AG10803 (cell line): ENCODE results near the gene ALG10.
"Not testable (repeated sequence)": the region's sequence is repeated elsewhere in the genome, so short reads cannot be mapped to it uniquely, and the experiment has no call there.

Experiments used
- DNase-seq: peaks from one replicate; pipeline ENCODE4 v3.0.0; 2010; ENCODE audit warnings: low read depth
- H3K4me3 ChIP-seq: 2 replicates; pipeline ENCODE4 v1.5.1; 2011; ENCODE audit warnings: mild to moderate bottlenecking, low read length, control low read depth
- CTCF ChIP-seq: conservative IDR thresholded peaks from 2 replicates; pipeline ENCODE4 v1.5.1; 2011; ENCODE audit warnings: mild to moderate bottlenecking, low read length, control low read depth, inconsistent platforms

Gene ALG10

GRCh38 chr12:34016361-34016760, 5.9 kb upstream of the ALG10 start:
- no peak for DNase-seq
- TF ChIP-seq CTCF, result no peak
- H3K4me3 ChIP-seq, result no peak overlapping the region

DNA sequence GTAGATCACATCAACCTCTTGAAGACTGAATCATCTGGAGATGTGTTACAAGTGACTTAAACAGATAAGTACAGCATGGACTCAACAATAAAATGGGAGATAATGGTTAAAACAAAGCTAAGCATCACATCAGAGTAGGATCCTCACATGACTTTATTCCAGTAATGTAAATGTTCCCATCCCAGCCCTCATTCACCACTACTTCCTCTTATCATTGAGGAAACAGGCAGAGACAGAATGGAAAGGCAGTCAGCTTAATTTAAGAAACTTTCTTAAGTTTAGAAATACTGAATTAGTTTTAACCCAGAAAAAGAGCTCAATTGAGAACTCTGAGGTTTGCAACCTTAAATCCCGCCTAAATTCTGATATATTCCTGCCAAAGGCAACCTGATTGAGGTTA, 1.2 kb upstream of the ALG10 start:
- no peak for DNase-seq
- TF ChIP-seq CTCF, result no peak
- no peak overlapping the region for H3K4me3 ChIP-seq

DNA sequence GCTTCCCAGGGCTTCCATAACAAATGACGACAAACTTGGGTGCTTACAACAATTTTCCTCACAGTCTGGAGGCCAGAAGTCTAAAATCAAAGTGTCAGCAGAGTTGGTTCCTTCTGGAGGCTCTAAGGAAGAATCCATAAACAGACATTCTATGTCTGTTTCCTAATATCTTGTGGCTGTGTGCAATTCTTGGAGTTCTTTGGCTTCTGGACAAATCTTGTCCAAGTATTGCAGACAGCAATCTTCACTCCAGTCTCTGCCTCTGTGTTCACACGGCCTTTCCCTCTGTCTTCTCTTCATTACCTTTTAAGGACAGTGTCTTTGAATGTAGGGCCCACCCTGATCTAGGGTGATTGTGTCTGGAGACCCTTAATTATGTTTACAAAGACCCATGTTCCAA, 5.4 kb downstream of the ALG10 start:
- DNase-seq, result peak; percentile 70
- H3K4me3 ChIP-seq, result not testable (repeated sequence)

- DNase-seq, result no peak
- TF ChIP-seq CTCF, result no peak
- H3K4me3 ChIP-seq, result no peak overlapping the region
These were observed 8.3 kb downstream of the ALG10 start for GRCh38 chr12:34030591-34030990.

DNA sequence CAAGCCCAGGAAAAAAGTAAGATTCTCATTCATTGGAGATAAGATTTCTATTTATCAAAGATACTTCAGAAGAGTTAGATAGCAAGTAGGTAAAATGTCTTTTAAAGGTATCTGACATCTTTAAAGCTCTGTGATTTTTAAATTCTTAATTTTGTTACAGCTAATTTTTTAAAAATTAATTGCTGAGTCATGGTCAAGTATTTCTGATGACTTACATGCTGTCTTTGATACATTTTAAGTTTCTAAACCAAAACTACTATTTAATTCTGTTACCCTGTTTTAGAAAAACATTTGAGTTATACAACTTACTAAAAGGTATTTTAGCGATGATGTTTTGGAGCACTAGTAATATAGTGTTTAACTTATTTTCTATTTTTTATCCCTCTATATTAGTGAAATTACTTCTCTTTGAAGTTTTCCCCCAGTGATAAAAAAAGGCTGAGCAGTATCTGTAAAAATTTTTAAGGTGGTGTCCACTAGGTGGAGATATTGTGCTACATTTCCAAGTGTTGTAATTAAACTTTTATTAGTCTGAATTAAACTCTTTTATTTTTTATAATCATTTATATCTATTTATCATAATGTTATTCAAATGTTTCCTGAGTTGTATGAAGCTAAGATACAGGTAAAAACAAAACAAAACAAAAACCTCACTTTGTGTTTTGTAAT, 11.5 kb downstream of the ALG10 start:
- TF ChIP-seq CTCF, result peak; percentile 59
- no peak overlapping the region for H3K4me3 ChIP-seq
- peak; percentile 27 for DNase-seq

DNA sequence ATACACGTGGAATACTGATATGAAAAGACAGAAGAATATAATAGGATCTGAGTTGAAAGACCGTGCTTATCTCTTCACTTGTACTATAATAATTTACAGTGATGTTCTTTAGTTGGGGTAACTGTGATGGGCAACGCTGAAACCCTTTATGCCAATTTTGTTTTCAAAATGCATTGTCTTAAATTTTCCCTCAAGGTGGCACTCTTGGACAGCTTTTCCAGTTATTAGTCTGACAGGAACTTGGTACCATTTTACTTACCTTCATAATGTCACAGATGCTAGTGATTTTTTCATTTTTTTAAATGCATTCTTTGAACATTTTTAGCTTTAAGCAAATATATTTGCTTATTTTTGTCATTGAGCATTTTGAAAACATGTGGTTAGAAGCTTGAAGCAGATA, 16.1 kb downstream of the ALG10 start:
- TF ChIP-seq CTCF, result peak; percentile 22; the same call in 1 of the 2 replicates
- H3K4me3 ChIP-seq, DNase-seq: not testable (repeated sequence)

GRCh38 chr12:34046570-34046969, 24.3 kb downstream of the ALG10 start:
- DNase-seq, result no peak
- H3K4me3 ChIP-seq, result no peak overlapping the region
- no peak for TF ChIP-seq CTCF

DNA sequence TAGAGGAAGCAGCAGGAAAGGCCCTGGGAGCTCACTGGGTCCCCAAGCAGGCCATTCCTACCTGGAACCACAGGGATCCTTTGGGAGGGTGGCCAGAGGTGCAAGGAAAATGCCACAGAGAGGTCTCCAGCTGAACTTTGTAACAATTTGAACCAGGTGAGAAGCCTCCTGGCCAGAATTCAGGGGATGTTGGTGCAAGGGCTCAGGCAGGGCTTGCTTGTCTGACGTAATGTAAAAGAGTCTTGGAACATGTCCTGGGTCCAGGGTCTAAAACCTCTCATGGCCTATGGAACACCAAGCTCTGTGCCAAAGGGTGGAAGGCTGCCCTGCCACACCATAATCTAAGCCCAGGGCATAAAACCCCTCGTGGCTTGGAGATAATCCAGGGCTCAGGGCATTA, 25.6 kb downstream of the ALG10 start:
- not testable (repeated sequence) for DNase-seq

More for the DNA sequence above, 25.6 kb downstream of the ALG10 start:
- not testable (repeated sequence) for H3K4me3 ChIP-seq
